GM12801 (cell line): ENCODE data around the gene STRN3.

ENCODE experiments used
- CTCF ChIP-seq: IDR thresholded peaks from one replicate; pipeline ENCODE4 v1.5.1; 2011; ENCODE audit warnings: control low read depth; ENCODE audit not compliant: insufficient read length; ENCODE audit errors: extremely low read depth

The STRN3 gene

GRCh38 chr14:30889244-30889594 is 137.0 kb downstream of the STRN3 start:
- TF ChIP-seq CTCF = no peak

GRCh38 chr14:30888480-30889243 is 137.5 kb downstream of the STRN3 start:
- TF ChIP-seq CTCF = no peak

GRCh38 chr14:30885840-30886740 is 140.1 kb downstream of the STRN3 start:
- TF ChIP-seq CTCF = no peak

DNA sequence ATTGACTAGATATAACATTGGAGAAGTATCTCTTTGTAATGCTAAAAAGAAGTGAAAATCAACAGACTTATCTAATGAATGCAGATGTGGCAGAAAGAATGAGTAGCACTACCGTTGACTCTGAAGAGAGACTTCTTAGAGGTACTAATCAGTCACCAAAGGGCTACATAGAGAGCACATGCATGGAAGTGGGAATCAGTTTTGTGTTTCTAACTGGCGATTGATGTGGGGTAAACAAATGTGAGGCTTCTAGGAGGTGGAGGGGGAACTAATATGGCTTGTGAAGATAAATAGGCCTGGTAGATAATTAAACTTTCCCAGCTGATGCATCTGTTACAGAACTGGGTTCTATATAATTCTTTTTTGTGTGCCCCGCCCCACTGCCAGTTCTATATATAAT is 141.3 kb downstream of the STRN3 start:
- no peak for TF ChIP-seq CTCF

DNA sequence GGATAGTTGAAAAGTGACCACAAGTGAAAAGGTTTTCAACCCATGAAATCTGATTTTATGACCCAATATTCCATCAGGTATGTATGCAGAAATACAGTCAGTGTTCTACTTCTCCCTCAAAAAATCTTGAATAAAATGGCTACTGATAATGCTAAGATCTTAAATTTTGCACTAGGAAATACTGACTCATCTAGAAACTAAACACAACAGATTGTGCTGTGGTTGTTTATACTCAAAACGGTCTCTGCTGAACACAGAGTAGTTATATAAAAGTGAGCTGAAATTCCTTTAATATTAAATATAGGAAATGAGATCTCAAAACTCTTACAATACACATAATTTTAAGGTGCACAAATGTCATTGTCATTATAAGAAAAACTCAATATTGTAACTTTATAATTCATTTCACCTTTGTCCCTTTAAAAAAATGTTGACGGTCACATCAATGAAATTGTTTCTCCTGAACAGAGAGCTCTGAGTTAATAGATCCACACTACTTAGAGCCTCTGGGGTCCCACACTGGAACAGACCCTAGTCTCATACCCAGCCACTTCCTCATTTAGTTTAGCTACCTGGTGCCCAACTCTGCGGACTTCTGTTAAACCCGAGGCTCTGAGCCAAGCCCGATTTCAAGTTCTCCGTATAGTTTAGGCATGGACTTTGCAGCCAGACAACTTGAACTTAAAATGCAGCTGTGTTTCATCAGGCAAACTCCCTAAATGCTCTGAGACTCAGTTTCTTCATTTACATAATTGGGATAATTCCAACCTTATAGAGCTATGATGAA is 142.5 kb downstream of the STRN3 start:
- TF ChIP-seq CTCF = no peak

- TF ChIP-seq CTCF = no peak
These were observed 143.7 kb downstream of the STRN3 start for GRCh38 chr14:30882431-30882830.

GRCh38 chr14:30876692-30877091 is 149.5 kb downstream of the STRN3 start:
- TF ChIP-seq CTCF = no peak
